Activated CD4-positive, CD25-positive, alpha-beta regulatory T cell (primary cell): ENCODE data around the gene SIK2.

Experiments used
- DNase-seq, 4 experiments: peaks; one replicate each; lab custom pipeline; 2025; lab: John Stamatoyannopoulos, UW

The SIK2 gene

GRCh38 chr11:111582163-111582562, 20.1 kb upstream of the SIK2 start:
- DNase-seq: no peak

GRCh38 chr11:111582881-111583280, 19.4 kb upstream of the SIK2 start:
- DNase-seq: no peak

- no peak for DNase-seq
These were observed 16.9 kb upstream of the SIK2 start for GRCh38 chr11:111585371-111585770.

GRCh38 chr11:111586388-111586831, 15.8 kb upstream of the SIK2 start:
- DNase-seq: peak in 2 of 4 experiments; percentile 2 to 18

- no peak for DNase-seq
These were observed 13.1 kb upstream of the SIK2 start for GRCh38 chr11:111589114-111589513.

- no peak for DNase-seq
These were observed 12.3 kb upstream of the SIK2 start for GRCh38 chr11:111589886-111590499.

- DNase-seq: no peak
These were observed 10.9 kb upstream of the SIK2 start for GRCh38 chr11:111591187-111591960.

GRCh38 chr11:111592491-111592890, 9.8 kb upstream of the SIK2 start:
- DNase-seq: no peak

GRCh38 chr11:111596319-111596718, 5.9 kb upstream of the SIK2 start:
- no peak for DNase-seq

GRCh38 chr11:111598148-111598547, 4.1 kb upstream of the SIK2 start:
- DNase-seq: no peak

GRCh38 chr11:111598559-111598958, 3.7 kb upstream of the SIK2 start:
- no peak for DNase-seq

- DNase-seq: no peak
These were observed 642 bp upstream of the SIK2 start for GRCh38 chr11:111601636-111601978.

- no peak for DNase-seq
These were observed 789 bp downstream of the SIK2 start for GRCh38 chr11:111602865-111603610.

GRCh38 chr11:111603611-111604130, 1.4 kb downstream of the SIK2 start:
- DNase-seq: no peak

GRCh38 chr11:111604392-111605009, 2.3 kb downstream of the SIK2 start:
- no peak for DNase-seq

GRCh38 chr11:111605681-111606080, 3.4 kb downstream of the SIK2 start:
- no peak for DNase-seq

- no peak for DNase-seq
These were observed 4.7 kb downstream of the SIK2 start for GRCh38 chr11:111606986-111607385.

GRCh38 chr11:111607751-111608150, 5.5 kb downstream of the SIK2 start:
- DNase-seq: no peak

GRCh38 chr11:111612224-111612623, 10.0 kb downstream of the SIK2 start:
- no peak for DNase-seq

GRCh38 chr11:111617286-111617685, 15.0 kb downstream of the SIK2 start:
- no peak for DNase-seq

GRCh38 chr11:111620518-111620917, 18.3 kb downstream of the SIK2 start:
- DNase-seq: no peak

GRCh38 chr11:111623527-111624030, 21.3 kb downstream of the SIK2 start:
- DNase-seq: no peak
